ENCODE measurements around the gene IL1RAPL1.

The IL1RAPL1 gene

GRCh38 chrX:28979877-28980276 is 392.6 kb downstream of the IL1RAPL1 start:
- DNase-seq (ENCODE audit: low spot score), result no peak

- no peak for DNase-seq (ENCODE audit: low spot score)
Measured at GRCh38 chrX:28981952-28982351, 394.7 kb downstream of the IL1RAPL1 start.

- peak; percentile 3 for DNase-seq (ENCODE audit: low spot score)
Measured at GRCh38 chrX:28988246-28988645, 401.0 kb downstream of the IL1RAPL1 start.

GRCh38 chrX:28997706-28998463 is 410.6 kb downstream of the IL1RAPL1 start:
- DNase-seq (ENCODE audit: low spot score), result no peak

GRCh38 chrX:28998609-28999135 is 411.4 kb downstream of the IL1RAPL1 start:
- no peak for DNase-seq (ENCODE audit: low spot score)

GRCh38 chrX:29012867-29013266 is 425.6 kb downstream of the IL1RAPL1 start:
- no peak for DNase-seq (ENCODE audit: low spot score)

GRCh38 chrX:29023207-29023606 is 436.0 kb downstream of the IL1RAPL1 start:
- no peak for DNase-seq (ENCODE audit: low spot score)

GRCh38 chrX:29024871-29025270 is 437.6 kb downstream of the IL1RAPL1 start:
- DNase-seq (ENCODE audit: low spot score), result no peak

- no peak for DNase-seq (ENCODE audit: low spot score)
Measured at GRCh38 chrX:29039501-29039900, 452.3 kb downstream of the IL1RAPL1 start.

GRCh38 chrX:29040160-29040559 is 452.9 kb downstream of the IL1RAPL1 start:
- DNase-seq (ENCODE audit: low spot score), result no peak

GRCh38 chrX:29042341-29042740 is 455.1 kb downstream of the IL1RAPL1 start:
- no peak for DNase-seq (ENCODE audit: low spot score)

- DNase-seq (ENCODE audit: low spot score), result no peak
Measured at GRCh38 chrX:29043746-29044145, 456.5 kb downstream of the IL1RAPL1 start.

GRCh38 chrX:29044423-29045184 is 457.4 kb downstream of the IL1RAPL1 start:
- DNase-seq (ENCODE audit: low spot score), result no peak

GRCh38 chrX:29065477-29065876 is 478.2 kb downstream of the IL1RAPL1 start:
- no peak for DNase-seq (ENCODE audit: low spot score)

- DNase-seq (ENCODE audit: low spot score), result no peak
Measured at GRCh38 chrX:29066516-29066915, 479.3 kb downstream of the IL1RAPL1 start.

GRCh38 chrX:29067351-29067750 is 480.1 kb downstream of the IL1RAPL1 start:
- DNase-seq (ENCODE audit: low spot score), result no peak

- DNase-seq (ENCODE audit: low spot score), result no peak
Measured at GRCh38 chrX:29071525-29072320, 484.5 kb downstream of the IL1RAPL1 start.

GRCh38 chrX:29082558-29082957 is 495.3 kb downstream of the IL1RAPL1 start:
- DNase-seq (ENCODE audit: low spot score), result no peak

- no peak for DNase-seq (ENCODE audit: low spot score)
Measured at GRCh38 chrX:29083823-29084222, 496.6 kb downstream of the IL1RAPL1 start.

GRCh38 chrX:29090811-29091210 is 503.6 kb downstream of the IL1RAPL1 start:
- no peak for DNase-seq (ENCODE audit: low spot score)

GRCh38 chrX:29107231-29107630 is 520.0 kb downstream of the IL1RAPL1 start:
- DNase-seq (ENCODE audit: low spot score), result no peak

- DNase-seq (ENCODE audit: low spot score), result no peak
Measured at GRCh38 chrX:29110041-29110440, 522.8 kb downstream of the IL1RAPL1 start.
